Sciatic nerve (tissue), 2 donors: Measurements from ENCODE around the gene CENPE. TPM values are rescaled to one million over a fixed set of nuclear protein-coding genes. Genes with fewer than 3 reads are reported as not detected.
"Not testable (repeated sequence)": the region's sequence is repeated elsewhere in the genome, so short reads cannot be mapped to it uniquely, and the experiment has no call there.

Experiments used
- ATAC-seq: fragments of 200-7000 bp; cut with Tn5 transposase; one replicate; pipeline ENCODE4 v1.9.1; 2020; ENCODE audit warnings: mild to moderate bottlenecking, moderate library complexity
- DNase-seq: peaks from one replicate; pipeline ENCODE4 v3.0.0-alpha.2; 2020; ENCODE audit warnings: low spot score
- intact Hi-C: fragments of 100-400 bp; cut with DNase I; formaldehyde crosslinking; loops from one replicate; pipeline ENCODE4 v1.14.2; 2022
- total RNA-seq: library from RNA; stranded (reverse); fragmentation: NEBNext Ultra II Directional; extraction: Animal tissue kit (Norgen Biotek cat#: 25700); gene quantifications from one replicate; pipeline ENCODE4 v1.2.1, GENCODE V29; 2021
- donor health status: DM: no; HTN: no; CAD: no.
- donor health status: DM: no; HTN: no; CAD: no.

Gene CENPE, protein sequence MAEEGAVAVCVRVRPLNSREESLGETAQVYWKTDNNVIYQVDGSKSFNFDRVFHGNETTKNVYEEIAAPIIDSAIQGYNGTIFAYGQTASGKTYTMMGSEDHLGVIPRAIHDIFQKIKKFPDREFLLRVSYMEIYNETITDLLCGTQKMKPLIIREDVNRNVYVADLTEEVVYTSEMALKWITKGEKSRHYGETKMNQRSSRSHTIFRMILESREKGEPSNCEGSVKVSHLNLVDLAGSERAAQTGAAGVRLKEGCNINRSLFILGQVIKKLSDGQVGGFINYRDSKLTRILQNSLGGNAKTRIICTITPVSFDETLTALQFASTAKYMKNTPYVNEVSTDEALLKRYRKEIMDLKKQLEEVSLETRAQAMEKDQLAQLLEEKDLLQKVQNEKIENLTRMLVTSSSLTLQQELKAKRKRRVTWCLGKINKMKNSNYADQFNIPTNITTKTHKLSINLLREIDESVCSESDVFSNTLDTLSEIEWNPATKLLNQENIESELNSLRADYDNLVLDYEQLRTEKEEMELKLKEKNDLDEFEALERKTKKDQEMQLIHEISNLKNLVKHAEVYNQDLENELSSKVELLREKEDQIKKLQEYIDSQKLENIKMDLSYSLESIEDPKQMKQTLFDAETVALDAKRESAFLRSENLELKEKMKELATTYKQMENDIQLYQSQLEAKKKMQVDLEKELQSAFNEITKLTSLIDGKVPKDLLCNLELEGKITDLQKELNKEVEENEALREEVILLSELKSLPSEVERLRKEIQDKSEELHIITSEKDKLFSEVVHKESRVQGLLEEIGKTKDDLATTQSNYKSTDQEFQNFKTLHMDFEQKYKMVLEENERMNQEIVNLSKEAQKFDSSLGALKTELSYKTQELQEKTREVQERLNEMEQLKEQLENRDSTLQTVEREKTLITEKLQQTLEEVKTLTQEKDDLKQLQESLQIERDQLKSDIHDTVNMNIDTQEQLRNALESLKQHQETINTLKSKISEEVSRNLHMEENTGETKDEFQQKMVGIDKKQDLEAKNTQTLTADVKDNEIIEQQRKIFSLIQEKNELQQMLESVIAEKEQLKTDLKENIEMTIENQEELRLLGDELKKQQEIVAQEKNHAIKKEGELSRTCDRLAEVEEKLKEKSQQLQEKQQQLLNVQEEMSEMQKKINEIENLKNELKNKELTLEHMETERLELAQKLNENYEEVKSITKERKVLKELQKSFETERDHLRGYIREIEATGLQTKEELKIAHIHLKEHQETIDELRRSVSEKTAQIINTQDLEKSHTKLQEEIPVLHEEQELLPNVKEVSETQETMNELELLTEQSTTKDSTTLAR (N-terminal part only)
- 0.76 TPM for total RNA-seq

DNA sequence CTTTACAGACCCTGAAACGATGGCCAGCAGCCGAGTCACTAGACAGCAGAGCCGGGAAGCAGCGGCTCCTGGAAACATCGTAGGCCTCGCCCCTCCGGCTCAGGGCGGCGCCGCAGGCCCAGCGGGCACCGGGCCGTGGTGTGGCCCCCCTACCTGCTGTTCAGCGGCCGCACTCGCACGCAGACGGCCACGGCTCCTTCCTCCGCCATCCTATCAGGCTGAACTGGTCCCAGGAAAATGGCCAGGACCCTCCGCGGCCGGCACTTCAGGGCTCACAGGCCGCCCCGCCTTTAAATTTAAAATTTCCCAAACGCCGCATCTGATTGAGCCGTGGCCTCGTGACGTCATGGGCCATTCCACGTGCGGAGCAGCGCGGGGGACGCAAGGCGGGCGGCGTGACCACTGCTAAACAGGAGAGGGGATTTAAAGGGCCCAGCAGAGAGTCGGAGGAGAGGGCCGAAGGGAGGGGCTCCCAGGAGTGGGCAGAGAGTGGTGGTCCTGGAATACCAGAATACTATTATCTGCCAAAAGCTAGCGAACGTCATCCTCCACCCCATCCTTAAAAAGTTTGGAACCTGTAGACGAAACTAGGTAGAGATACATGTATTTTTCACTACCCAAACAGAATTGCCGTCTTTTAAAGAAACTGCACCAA lies at the start of gene CENPE:
TSS of gene CENPE (minus strand) at position 233 of the 655 bp plus-strand sequence. CDS start at position 209, 24 bp downstream.
- DNase-seq (peak; percentile 91), ATAC-seq (peak; percentile 97)
- intact Hi-C loops: no loop called here

DNA sequence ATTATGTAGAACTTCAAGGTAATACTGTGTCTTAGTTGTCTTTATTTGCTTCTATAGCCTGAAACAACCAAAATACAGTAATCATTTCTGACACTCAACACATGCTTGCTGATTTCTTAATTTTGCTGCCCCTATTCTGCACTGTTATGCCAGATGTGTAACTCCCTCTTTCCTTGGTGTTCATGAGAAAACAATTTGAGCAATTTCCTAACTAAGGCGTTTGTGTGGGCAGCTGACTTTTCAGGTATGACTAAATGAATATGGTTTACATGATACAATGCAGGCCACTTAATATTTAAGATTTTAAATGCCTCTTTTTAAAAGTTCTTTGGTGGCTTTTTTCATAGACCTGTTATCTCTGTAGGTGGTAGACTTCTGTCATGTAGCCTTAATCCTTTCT lies 46.1 kb upstream of the CENPE start:
- DNase-seq (no peak), ATAC-seq (no peak)
- intact Hi-C loops: no loop called here

DNA sequence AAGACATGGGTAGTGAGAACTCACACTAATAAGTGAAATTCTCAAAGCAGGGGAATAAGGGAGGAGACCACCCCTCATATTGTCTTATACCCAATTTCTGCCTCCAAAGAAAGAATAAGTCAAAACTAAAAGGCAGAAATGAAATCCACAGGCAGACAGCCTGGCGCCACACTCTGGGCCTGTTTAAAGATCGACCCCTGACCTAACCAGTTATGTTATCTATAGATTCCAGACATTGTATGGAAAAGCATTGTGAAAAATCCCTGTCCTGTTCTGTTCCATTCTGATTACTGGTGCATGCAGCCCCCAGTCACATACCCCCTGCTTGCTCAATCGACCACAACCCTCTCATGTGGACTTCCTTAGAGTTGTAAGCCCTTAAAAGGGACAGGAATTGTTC lies 32.8 kb upstream of the CENPE start:
- ATAC-seq, DNase-seq, intact Hi-C loops: not testable (repeated sequence)

DNA sequence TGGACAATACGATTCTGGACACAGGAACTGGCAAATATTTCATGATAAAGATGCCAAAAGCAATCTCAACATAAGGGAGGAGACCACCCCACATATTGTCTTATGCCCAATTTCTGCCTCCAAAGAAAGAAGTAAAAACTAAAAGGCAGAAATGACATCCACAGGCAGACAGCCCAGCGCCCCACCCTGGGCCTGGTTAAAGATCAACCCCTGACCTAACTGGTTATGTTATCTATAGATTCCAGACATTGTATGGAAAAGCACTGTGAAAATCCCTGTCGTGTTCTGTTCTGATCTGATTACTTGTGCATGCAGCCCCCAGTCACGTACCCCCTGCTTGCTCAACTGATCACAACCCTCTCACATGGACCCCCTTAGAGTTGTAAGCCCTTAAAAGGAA lies 25.4 kb upstream of the CENPE start:
- ATAC-seq, DNase-seq, intact Hi-C loops: not testable (repeated sequence)

DNA sequence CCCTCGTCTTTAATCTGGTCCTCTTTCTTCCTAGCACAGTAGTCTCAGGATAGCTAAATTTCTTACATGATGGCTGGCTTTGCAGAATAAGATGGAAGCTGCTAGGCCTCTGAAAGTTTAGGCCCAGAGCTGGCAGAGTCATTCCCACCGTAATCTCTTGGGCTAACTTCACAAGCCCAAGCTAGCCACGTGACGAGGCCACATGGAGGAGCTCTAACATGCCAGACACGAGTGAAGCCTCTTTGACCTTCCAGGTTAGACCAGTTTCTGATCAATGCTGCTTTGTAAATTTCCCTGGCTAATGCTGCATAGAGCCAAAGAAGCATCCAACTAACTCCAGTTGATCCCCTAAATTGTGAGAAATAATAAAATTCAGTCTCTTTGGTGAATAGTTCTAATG lies 9.5 kb upstream of the CENPE start:
- intact Hi-C loops: loop anchor here (10.0 kb wide), 1 partner anchor 727 kb away; no protein-coding TSS in a partner anchor
- DNase-seq: no peak
- no peak for ATAC-seq

DNA sequence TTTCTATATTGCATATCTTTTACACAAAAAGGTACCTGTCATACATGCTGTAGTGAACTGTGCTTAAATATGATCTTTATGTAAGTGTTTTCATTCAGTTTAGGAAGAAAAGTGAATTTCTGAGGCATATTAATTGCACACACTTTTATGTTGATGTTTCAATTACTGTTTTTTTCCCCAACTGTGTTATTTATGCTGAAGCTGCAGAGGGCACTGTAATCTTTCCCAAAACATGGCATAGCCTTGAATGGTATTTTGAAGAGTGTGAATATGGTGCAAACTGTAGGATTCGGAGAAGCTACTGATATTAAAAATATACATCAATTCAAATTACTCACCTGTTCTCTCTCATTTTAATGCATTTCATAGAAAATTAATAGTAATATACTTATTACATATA lies 6.0 kb upstream of the CENPE start:
- ATAC-seq (no peak), DNase-seq (no peak)
- intact Hi-C loops: loop anchor here (10.0 kb wide), 1 partner anchor 731 kb away; no protein-coding TSS in a partner anchor

DNA sequence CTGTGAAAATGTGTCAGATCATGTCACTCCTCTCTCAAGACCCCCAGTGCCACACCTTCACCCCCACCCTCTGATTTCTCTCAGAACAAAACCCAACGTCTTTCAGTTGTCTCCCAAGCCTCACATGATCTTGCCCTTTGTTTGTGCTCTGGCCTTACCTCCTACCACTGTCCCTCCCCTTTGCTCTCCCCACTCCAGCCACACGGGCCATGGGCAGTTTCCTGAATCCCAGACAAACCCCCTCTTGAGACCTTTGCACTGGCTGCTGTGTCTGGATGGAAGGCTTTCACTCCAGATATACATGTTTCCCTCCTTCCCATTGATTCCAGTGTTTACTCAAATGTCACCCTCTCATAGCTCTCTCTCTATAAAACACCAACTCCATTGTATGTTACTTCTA lies 3.6 kb upstream of the CENPE start:
- ATAC-seq (no peak), DNase-seq (no peak)
- intact Hi-C loops: loop anchor here (10.0 kb wide), 1 partner anchor 733 kb away; no protein-coding TSS in a partner anchor

DNA sequence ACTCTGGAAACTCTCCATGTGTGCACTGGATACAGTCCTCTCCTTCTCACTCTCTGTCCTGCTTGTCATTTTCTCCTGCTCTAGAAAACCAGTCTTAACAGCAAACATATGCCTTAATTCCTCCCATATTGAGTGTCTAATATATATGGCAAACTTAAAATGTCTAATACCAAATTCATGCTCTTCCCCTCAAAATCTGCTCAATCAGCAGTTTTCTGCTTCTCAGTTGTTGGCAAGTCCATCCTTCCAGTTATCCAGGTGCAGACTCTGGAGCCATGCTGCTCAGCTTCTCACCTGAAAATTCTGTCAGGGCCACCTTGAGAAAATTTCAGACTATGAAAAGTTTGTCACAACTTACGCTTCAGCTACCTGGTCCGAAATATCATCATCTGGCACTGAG lies 3.1 kb upstream of the CENPE start:
- DNase-seq: no peak
- intact Hi-C loops: loop anchor here (10.0 kb wide), 1 partner anchor 734 kb away; no protein-coding TSS in a partner anchor
- no peak for ATAC-seq

DNA sequence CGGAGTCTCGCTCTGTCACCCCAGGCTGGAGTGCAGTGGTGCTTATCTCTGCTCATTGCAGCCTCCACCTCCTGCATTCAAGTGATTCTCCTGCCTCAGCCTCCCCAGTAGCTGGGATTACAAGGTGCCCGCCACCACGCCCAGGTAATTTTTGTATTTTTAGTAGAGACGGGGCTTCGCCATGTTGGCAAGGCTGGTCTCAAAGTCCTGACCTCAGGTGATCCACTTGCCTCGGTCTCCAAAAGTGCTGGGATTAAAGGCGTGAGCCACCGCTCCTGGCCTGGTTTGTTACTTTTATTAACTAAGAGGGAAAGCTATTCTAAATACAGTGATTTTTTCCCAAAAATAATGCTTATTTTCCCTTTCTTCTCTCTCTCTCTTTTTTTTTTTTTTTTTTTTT lies 866 bp upstream of the CENPE start:
- DNase-seq (no peak), ATAC-seq (no peak)
- intact Hi-C loops: no loop called here

DNA sequence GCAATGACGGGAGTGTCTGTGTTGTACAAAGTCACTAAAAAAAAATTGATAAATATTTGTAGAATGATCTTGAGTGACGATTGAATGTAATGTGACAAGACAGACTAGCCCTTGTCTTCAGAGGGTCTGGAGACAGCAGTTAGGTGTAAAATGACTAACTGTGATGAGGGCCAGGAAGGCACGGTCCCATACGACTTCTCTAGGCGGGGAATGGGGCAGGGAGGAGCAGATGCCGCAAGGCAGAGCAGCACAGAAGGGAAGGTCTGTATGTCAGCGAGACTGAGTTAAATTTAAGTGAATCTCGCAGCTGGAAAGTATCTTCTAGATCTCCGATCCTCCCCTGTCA lies 405 bp downstream of the CENPE start:
- peak; percentile 31 for ATAC-seq

DNA sequence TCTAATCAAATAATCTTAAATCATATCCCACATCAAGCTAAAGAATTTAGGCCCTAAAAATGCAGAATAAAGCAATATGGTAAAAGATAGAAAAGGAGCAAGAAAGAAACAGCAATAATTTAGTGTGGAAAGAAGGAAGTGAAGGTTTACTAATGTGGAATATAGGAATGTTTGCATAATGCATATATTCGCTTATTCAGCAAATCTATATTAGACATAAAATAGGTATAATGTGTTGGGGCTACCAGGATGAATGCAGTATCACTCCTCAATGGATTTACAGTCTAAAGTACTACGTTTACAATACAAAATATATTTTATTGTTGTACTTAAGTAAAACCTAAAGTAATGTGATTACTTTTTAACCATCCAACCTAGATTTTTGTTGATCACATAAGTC lies 4.7 kb downstream of the CENPE start:
- intact Hi-C loops: no loop called here
- DNase-seq: no peak
- no peak for ATAC-seq

More for the DNA sequence above, 405 bp downstream of the CENPE start:
- DNase-seq: no peak
- intact Hi-C loops: no loop called here

DNA sequence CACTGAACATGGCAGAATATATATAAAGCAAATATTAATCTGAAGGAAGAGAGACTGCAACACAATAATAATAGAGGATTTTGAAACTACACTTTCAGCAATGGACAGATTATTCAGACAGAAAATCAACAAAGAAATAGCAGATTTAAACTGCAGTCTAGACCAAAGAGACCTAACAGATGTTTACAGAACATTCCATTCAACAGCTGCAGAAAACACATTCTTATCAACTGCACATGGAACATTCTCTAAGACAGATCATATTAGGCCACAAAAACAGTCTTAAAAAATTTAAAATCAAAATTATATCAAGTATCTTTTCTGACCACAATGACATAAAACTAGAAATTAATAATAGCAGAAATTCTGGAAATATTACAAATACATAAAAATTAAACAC lies 27.1 kb downstream of the CENPE start:
- DNase-seq: no peak
- ATAC-seq: no peak
- intact Hi-C loops: no loop called here

DNA sequence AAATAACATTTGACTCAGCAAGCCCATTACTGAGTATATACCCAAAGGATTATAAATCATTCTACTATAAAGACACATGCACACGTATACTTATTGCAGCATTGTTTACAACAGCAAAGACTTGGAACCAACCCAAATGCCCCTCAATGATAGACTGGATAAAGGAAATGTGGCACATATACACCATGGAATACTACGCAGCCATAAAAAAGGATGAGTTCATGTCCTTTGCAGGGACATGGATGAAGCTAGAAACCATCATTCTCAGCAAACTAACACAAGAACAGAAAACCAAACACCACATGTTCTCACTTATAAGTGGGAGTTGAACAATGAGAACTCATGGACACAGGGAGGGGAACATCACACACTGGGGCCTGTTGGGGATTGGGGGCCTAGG lies 28.4 kb downstream of the CENPE start:
- intact Hi-C loops, DNase-seq, ATAC-seq: not testable (repeated sequence)

DNA sequence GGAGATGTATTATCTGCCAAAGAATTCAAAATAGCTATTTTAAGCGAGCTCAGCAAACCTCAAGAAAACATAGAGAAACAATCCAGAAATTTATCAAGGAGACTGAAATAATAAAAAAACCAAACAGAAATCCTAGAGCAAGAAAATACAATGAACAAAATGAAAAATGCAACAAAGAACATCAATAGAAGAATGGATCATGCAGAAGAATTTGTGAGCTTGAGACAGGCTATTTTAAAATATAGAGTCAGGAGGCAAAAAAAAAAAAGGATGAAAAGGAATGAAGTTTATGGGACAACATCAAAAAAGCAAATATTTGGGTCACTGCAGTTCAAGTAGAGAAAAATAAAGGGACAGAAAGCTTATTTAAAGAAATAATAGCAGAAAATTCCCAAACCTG lies 29.1 kb downstream of the CENPE start:
- DNase-seq: no peak
- no peak for ATAC-seq
- intact Hi-C loops: no loop called here

DNA sequence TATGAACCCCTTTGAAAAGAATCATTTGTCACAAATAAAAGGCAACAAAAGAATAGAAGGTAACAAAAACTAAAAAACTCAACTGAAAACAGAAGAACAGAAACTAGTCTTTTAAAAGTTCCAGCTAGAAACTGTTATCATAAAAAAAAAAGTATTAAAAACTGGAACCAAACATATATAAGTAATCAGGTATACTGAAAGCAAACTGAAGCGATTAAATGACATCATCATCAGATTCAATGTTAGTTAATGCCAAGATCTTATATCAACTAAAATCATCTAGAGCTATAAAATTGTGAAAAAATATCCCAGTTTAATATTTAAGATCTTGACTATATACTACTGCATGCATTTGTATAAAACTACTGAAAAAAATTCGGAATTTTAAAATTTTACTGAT lies 36.0 kb downstream of the CENPE start:
- ATAC-seq (no peak), DNase-seq (no peak)
- intact Hi-C loops: no loop called here

DNA sequence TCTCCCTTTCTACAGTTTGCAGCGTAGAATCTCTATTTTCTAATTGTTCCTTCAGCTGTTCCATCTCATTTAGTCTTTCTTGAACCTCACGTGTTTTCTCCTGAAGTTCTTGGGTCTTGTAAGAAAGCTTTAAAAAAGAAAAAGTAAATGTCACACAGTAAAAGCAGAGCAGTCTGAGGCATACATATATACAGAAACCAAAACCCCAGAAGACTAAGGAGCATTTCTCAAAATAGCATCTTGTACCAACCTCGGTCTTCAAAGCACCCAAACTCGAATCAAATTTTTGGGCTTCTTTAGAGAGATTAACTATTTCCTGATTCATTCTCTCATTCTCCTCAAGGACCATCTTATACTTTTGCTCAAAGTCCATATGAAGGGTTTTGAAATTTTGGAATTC lies 39.4 kb downstream of the CENPE start:
- ATAC-seq (no peak), DNase-seq (no peak)
- intact Hi-C loops: no loop called here

DNA sequence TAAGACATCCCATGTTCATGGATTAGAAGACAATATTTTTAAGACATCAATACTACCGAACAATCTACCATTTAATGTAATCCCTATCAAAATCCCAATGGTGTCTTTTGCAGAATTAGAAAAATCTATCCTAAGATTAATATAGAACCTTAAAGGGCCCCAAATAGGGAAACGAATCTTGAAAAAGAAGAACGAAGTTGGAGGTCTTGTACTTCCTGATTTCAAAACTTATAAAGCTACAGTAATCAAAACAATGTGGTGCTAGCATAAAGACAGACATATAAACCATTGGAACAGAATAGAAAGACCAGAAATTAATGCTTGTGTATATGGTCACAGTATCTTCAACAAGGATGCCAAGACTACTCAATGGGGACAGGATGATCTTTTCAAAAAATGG lies 42.0 kb downstream of the CENPE start:
- ATAC-seq (no peak), DNase-seq (no peak)
- intact Hi-C loops: no loop called here

DNA sequence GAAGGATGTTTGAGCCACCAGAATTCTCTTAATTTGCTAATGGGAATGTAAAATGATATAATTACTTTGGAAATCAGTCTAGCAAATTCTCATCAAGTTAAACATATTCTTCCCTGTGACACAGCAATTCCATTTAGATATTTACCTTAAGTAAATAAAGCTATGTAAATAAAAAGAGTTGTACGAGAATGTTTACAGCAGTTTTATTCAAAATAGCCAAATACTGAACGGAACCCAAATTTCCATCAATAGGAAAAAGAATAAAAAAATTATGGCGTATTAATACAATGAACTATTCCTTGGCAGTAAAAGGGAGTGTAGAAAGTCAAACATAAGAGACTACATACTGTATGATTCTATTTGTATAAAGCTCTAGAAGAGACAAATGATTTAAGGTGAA lies 45.8 kb downstream of the CENPE start:
- no peak for ATAC-seq
- no peak for DNase-seq
- intact Hi-C loops: no loop called here

DNA sequence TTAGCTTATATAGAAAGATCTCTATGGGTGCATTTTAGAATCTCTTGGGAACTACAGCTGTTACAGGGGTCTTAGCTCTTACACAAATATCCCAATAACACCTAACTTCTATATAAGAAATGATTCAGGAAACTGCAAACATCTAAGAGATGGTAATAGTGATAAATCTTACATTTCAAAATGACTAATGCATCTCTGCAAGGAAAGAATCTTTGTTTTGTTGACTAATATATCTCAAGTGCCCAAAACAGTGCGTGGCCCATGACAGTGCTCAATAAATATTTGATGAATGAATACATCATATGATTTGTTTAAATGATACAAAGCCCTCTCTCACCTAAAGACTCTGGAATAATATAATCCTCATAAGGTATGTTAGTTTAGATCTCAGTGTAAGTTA lies 47.5 kb downstream of the CENPE start:
- DNase-seq: no peak
- ATAC-seq: no peak
- intact Hi-C loops: no loop called here
